ENCODE data around the gene MID1. TPM values are rescaled to one million over a fixed set of nuclear protein-coding genes. Genes with fewer than 3 reads are reported as not detected.

The MID1 gene
- total RNA-seq, 1 experiment from 2014 or later: 0.04 TPM

- Histone ChIP-seq H3K4me2 (ENCODE audit: low read depth, low read length, poor library complexity, severe bottlenecking) (no peak overlapping the region), H2AFZ (ENCODE audit: low read length) (no peak overlapping the region)
Measured at GRCh38 chrX:10567136-10567535, 53.2 kb downstream of the MID1 start.

GRCh38 chrX:10566716-10567097 lies 53.7 kb downstream of the MID1 start:
- H4K20me1 ChIP-seq (ENCODE audit: insufficient read depth, low read depth, low read length): no peaks in the 10 kb centered on the region
- no peaks in the 10 kb centered on the region for H3K79me2 ChIP-seq (ENCODE audit: low read length)
- DNase-seq: no peak
- H3K4me3 ChIP-seq (ENCODE audit: low read length): no peak overlapping the region
- H3K27ac ChIP-seq (ENCODE audit: low read length): no peak overlapping the region
- no peak overlapping the region for H2AFZ ChIP-seq (ENCODE audit: low read length)
- H3K4me2 ChIP-seq (ENCODE audit: low read depth, low read length, poor library complexity, severe bottlenecking): no peak overlapping the region
- H3K9me3 ChIP-seq (ENCODE audit: low read length): no peaks in the 10 kb centered on the region
- no peaks in the 10 kb centered on the region for H3K9me2 ChIP-seq (replicated peaks; ENCODE audit: insufficient read depth, low read length)
- no peaks in the 10 kb centered on the region for H3K36me3 ChIP-seq (ENCODE audit: insufficient read depth, low read length)
- H3K27me3 ChIP-seq (ENCODE audit: low read length): no peaks in the 10 kb centered on the region
- no peak overlapping the region for H3K9ac ChIP-seq (ENCODE audit: low read length)
- no peaks in the 10 kb centered on the region for H3K4me1 ChIP-seq (ENCODE audit: low read length)

More at GRCh38 chrX:10567136-10567535, 53.2 kb downstream of the MID1 start:
- Histone ChIP-seq H3K9me3 (ENCODE audit: low read length) (no peaks in the 10 kb centered on the region), H3K9me2 (replicated peaks; ENCODE audit: insufficient read depth, low read length) (no peaks in the 10 kb centered on the region), H3K27ac (ENCODE audit: low read length) (no peak overlapping the region), H3K36me3 (ENCODE audit: insufficient read depth, low read length) (no peaks in the 10 kb centered on the region), H3K9ac (ENCODE audit: low read length) (no peak overlapping the region), H3K79me2 (ENCODE audit: low read length) (no peaks in the 10 kb centered on the region), H4K20me1 (ENCODE audit: insufficient read depth, low read depth, low read length) (no peaks in the 10 kb centered on the region), H3K27me3 (ENCODE audit: low read length) (no peaks in the 10 kb centered on the region), H3K4me1 (ENCODE audit: low read length) (no peaks in the 10 kb centered on the region), H3K4me3 (ENCODE audit: low read length) (no peak overlapping the region)
- no peak for DNase-seq

- no peak for DNase-seq
- H3K9me2 ChIP-seq (replicated peaks; ENCODE audit: insufficient read depth, low read length): no peaks in the 10 kb centered on the region
- H2AFZ ChIP-seq (ENCODE audit: low read length): no peak overlapping the region
- no peak overlapping the region for H3K27ac ChIP-seq (ENCODE audit: low read length)
- H4K20me1 ChIP-seq (ENCODE audit: insufficient read depth, low read depth, low read length): no peaks in the 10 kb centered on the region
- H3K4me2 ChIP-seq (ENCODE audit: low read depth, low read length, poor library complexity, severe bottlenecking): no peak overlapping the region
- no peaks in the 10 kb centered on the region for H3K36me3 ChIP-seq (ENCODE audit: insufficient read depth, low read length)
- H3K27me3 ChIP-seq (ENCODE audit: low read length): no peaks in the 10 kb centered on the region
- no peaks in the 10 kb centered on the region for H3K79me2 ChIP-seq (ENCODE audit: low read length)
- no peaks in the 10 kb centered on the region for H3K9me3 ChIP-seq (ENCODE audit: low read length)
- no peak overlapping the region for H3K9ac ChIP-seq (ENCODE audit: low read length)
- H3K4me1 ChIP-seq (ENCODE audit: low read length): no peaks in the 10 kb centered on the region
- no peak overlapping the region for H3K4me3 ChIP-seq (ENCODE audit: low read length)
Measured at GRCh38 chrX:10564484-10564883, 55.9 kb downstream of the MID1 start.

- H3K79me2 ChIP-seq (ENCODE audit: low read length): no peaks in the 10 kb centered on the region
- H3K9me3 ChIP-seq (ENCODE audit: low read length): no peaks in the 10 kb centered on the region; the same call in 1 of the 2 replicates
- no peaks in the 10 kb centered on the region for H3K4me1 ChIP-seq (ENCODE audit: low read length)
- H3K4me2 ChIP-seq (ENCODE audit: low read depth, low read length, poor library complexity, severe bottlenecking): no peak overlapping the region
- H2AFZ ChIP-seq (ENCODE audit: low read length): no peak overlapping the region
- H3K4me3 ChIP-seq (ENCODE audit: low read length): no peak overlapping the region
- no peaks in the 10 kb centered on the region for H3K9me2 ChIP-seq (replicated peaks; ENCODE audit: insufficient read depth, low read length)
- no peak overlapping the region for H3K27ac ChIP-seq (ENCODE audit: low read length)
- H3K36me3 ChIP-seq (ENCODE audit: insufficient read depth, low read length): no peaks in the 10 kb centered on the region
- H4K20me1 ChIP-seq (ENCODE audit: insufficient read depth, low read depth, low read length): no peaks in the 10 kb centered on the region
- no peaks in the 10 kb centered on the region for H3K27me3 ChIP-seq (ENCODE audit: low read length)
- DNase-seq: no peak
- no peak overlapping the region for H3K9ac ChIP-seq (ENCODE audit: low read length)
Measured at GRCh38 chrX:10557166-10557565, 63.2 kb downstream of the MID1 start.

- no peak overlapping the region for H3K9ac ChIP-seq (ENCODE audit: low read length)
- H4K20me1 ChIP-seq (ENCODE audit: insufficient read depth, low read depth, low read length): no peaks in the 10 kb centered on the region
- no peaks in the 10 kb centered on the region; the same call in 1 of the 2 replicates for H3K9me3 ChIP-seq (ENCODE audit: low read length)
- H3K27ac ChIP-seq (ENCODE audit: low read length): no peak overlapping the region
- no peaks in the 10 kb centered on the region for H3K4me1 ChIP-seq (ENCODE audit: low read length)
- no peaks in the 10 kb centered on the region for H3K9me2 ChIP-seq (replicated peaks; ENCODE audit: insufficient read depth, low read length)
- H3K79me2 ChIP-seq (ENCODE audit: low read length): no peaks in the 10 kb centered on the region
- no peak overlapping the region for H3K4me2 ChIP-seq (ENCODE audit: low read depth, low read length, poor library complexity, severe bottlenecking)
- DNase-seq: no peak
- no peak overlapping the region for H2AFZ ChIP-seq (ENCODE audit: low read length)
- H3K36me3 ChIP-seq (ENCODE audit: insufficient read depth, low read length): no peaks in the 10 kb centered on the region
- no peak overlapping the region for H3K4me3 ChIP-seq (ENCODE audit: low read length)
- no peaks in the 10 kb centered on the region for H3K27me3 ChIP-seq (ENCODE audit: low read length)
Measured at GRCh38 chrX:10556405-10556804, 64.0 kb downstream of the MID1 start.

- Histone ChIP-seq H3K4me2 (ENCODE audit: low read depth, low read length, poor library complexity, severe bottlenecking) (no peak overlapping the region), H3K9me3 (ENCODE audit: low read length) (no peaks in the 10 kb centered on the region; the same call in 1 of the 2 replicates), H3K4me3 (ENCODE audit: low read length) (no peak overlapping the region), H3K4me1 (ENCODE audit: low read length) (no peaks in the 10 kb centered on the region), H2AFZ (ENCODE audit: low read length) (no peak overlapping the region), H3K27ac (ENCODE audit: low read length) (no peak overlapping the region), H3K9ac (ENCODE audit: low read length) (no peak overlapping the region), H3K27me3 (ENCODE audit: low read length) (no peaks in the 10 kb centered on the region), H3K36me3 (ENCODE audit: insufficient read depth, low read length) (no peaks in the 10 kb centered on the region), H4K20me1 (ENCODE audit: insufficient read depth, low read depth, low read length) (no peaks in the 10 kb centered on the region), H3K9me2 (replicated peaks; ENCODE audit: insufficient read depth, low read length) (no peaks in the 10 kb centered on the region), H3K79me2 (ENCODE audit: low read length) (no peaks in the 10 kb centered on the region)
- DNase-seq: no peak
Measured at GRCh38 chrX:10555846-10556245, 64.5 kb downstream of the MID1 start.

- no peaks in the 10 kb centered on the region for H4K20me1 ChIP-seq (ENCODE audit: insufficient read depth, low read depth, low read length)
- no peaks in the 10 kb centered on the region for H3K27me3 ChIP-seq (ENCODE audit: low read length)
- H3K36me3 ChIP-seq (ENCODE audit: insufficient read depth, low read length): no peaks in the 10 kb centered on the region
- H3K27ac ChIP-seq (ENCODE audit: low read length): no peak overlapping the region
- H3K9ac ChIP-seq (ENCODE audit: low read length): no peak overlapping the region
- H3K4me2 ChIP-seq (ENCODE audit: low read depth, low read length, poor library complexity, severe bottlenecking): no peak overlapping the region
- H3K9me3 ChIP-seq (ENCODE audit: low read length): no peaks in the 10 kb centered on the region; the same call in 1 of the 2 replicates
- H3K9me2 ChIP-seq (replicated peaks; ENCODE audit: insufficient read depth, low read length): no peaks in the 10 kb centered on the region
- no peaks in the 10 kb centered on the region for H3K4me1 ChIP-seq (ENCODE audit: low read length)
- no peak overlapping the region for H3K4me3 ChIP-seq (ENCODE audit: low read length)
- no peak for DNase-seq
- no peaks in the 10 kb centered on the region for H3K79me2 ChIP-seq (ENCODE audit: low read length)
- no peak overlapping the region for H2AFZ ChIP-seq (ENCODE audit: low read length)
Measured at GRCh38 chrX:10554612-10555270, 65.6 kb downstream of the MID1 start.

- Histone ChIP-seq H3K79me2 (ENCODE audit: low read length) (no peaks in the 10 kb centered on the region), H3K27ac (ENCODE audit: low read length) (no peak overlapping the region), H3K9ac (ENCODE audit: low read length) (no peak overlapping the region), H4K20me1 (ENCODE audit: insufficient read depth, low read depth, low read length) (no peaks in the 10 kb centered on the region), H3K9me3 (ENCODE audit: low read length) (no peaks in the 10 kb centered on the region), H3K36me3 (ENCODE audit: insufficient read depth, low read length) (no peaks in the 10 kb centered on the region), H3K9me2 (replicated peaks; ENCODE audit: insufficient read depth, low read length) (no peaks in the 10 kb centered on the region), H3K4me3 (ENCODE audit: low read length) (no peak overlapping the region), H3K27me3 (ENCODE audit: low read length) (no peaks in the 10 kb centered on the region), H2AFZ (ENCODE audit: low read length) (no peak overlapping the region), H3K4me1 (ENCODE audit: low read length) (no peaks in the 10 kb centered on the region), H3K4me2 (ENCODE audit: low read depth, low read length, poor library complexity, severe bottlenecking) (no peak overlapping the region)
- DNase-seq: no peak
Measured at GRCh38 chrX:10549280-10549679, 71.1 kb downstream of the MID1 start.
